Activated CD4-positive, alpha-beta T cell treated with anti-CD3 and anti-CD28 coated beads, Interleukin-2, amount 10 ng/mL, durations not matched to agents 7 days and 5 days (primary cell): Measurements from ENCODE around the gene RBM19. TPM values are rescaled to one million over a fixed set of nuclear protein-coding genes. Genes with fewer than 3 reads are reported as not detected.

Source experiments
- CTCF ChIA-PET: fragments of 350-600 bp; sonication (Branson Sonifier 250); formaldehyde crosslinking; loops from one replicate; lab custom pipeline; 2021; ENCODE audit warnings: antibody characterized with exemption; lab: Charles Lee
- POLR2A ChIA-PET: fragments of 350-600 bp; sonication (Branson Sonifier 250); formaldehyde crosslinking; loops from one replicate; lab custom pipeline; 2021; ENCODE audit warnings: antibody characterized with exemption; lab: Charles Lee
- DNase-seq: peaks from one replicate; pipeline ENCODE4 v3.0.0-alpha.2; 2020
- H3K27ac Mint-ChIP-seq: one replicate; pipeline ENCODE4 v1.8.0; 2021; ENCODE audit warnings: mild to moderate bottlenecking, moderate library complexity, mixed read lengths
- H3K27me3 Mint-ChIP-seq: one replicate; pipeline ENCODE4 v1.8.0; 2021; ENCODE audit warnings: mixed read lengths
- H3K36me3 Mint-ChIP-seq: one replicate; pipeline ENCODE4 v1.8.0; 2021; ENCODE audit warnings: low read depth, mixed read lengths
- H3K4me1 Mint-ChIP-seq: one replicate; pipeline ENCODE4 v1.8.0; 2021; ENCODE audit warnings: mixed read lengths
- H3K4me3 Mint-ChIP-seq: one replicate; pipeline ENCODE4 v1.8.0; 2021; ENCODE audit warnings: mild to moderate bottlenecking, moderate library complexity, mixed read lengths
- H3K9me3 Mint-ChIP-seq: one replicate; pipeline ENCODE4 v1.8.0; 2021; ENCODE audit warnings: mixed read lengths
- total RNA-seq, 2 experiments: library from RNA; stranded (reverse); gene quantifications; one replicate each; pipeline ENCODE4 v1.2.3, GENCODE V29; 2021

RBM19 gene
- total RNA-seq, 2 experiments from 2014 or later = 36.0 to 39.0 TPM

GRCh38 chr12:113842699-113843098, 123.4 kb downstream of the RBM19 start:
- DNase-seq = no peak
- ChIA-PET POLR2A (no interaction called here), CTCF (no interaction called here)
- Mint-ChIP-seq H3K27me3 (no peaks in the 10 kb centered on the region), H3K27ac (no peak overlapping the region), H3K36me3 (no peaks in the 10 kb centered on the region), H3K9me3 (no peaks in the 10 kb centered on the region), H3K4me1 (peaks cover 5% of the 10 kb centered on the region), H3K4me3 (no peak overlapping the region)

- Mint-ChIP-seq H3K4me3 (no peak overlapping the region), H3K27me3 (no peaks in the 10 kb centered on the region), H3K36me3 (no peaks in the 10 kb centered on the region), H3K9me3 (no peaks in the 10 kb centered on the region), H3K4me1 (peaks cover 5% of the 10 kb centered on the region), H3K27ac (no peak overlapping the region)
- CTCF ChIA-PET = no interaction called here
- DNase-seq = no peak
- POLR2A ChIA-PET = no interaction called here
Measured at GRCh38 chr12:113841786-113842185, 124.3 kb downstream of the RBM19 start.

- ChIA-PET CTCF (interaction anchor here (0.9 kb wide), 1 partner anchor 101 kb away, joined by 3 read pairs; no protein-coding TSS in a partner anchor), POLR2A (no interaction called here)
- no peak for DNase-seq
- Mint-ChIP-seq H3K36me3 (no peaks in the 10 kb centered on the region), H3K9me3 (no peaks in the 10 kb centered on the region), H3K4me1 (peaks cover 5% of the 10 kb centered on the region), H3K4me3 (no peak overlapping the region), H3K27ac (peak overlapping the region; percentile 57), H3K27me3 (no peaks in the 10 kb centered on the region)
Measured at GRCh38 chr12:113840401-113841042, 125.6 kb downstream of the RBM19 start.

GRCh38 chr12:113838896-113839295, 127.2 kb downstream of the RBM19 start:
- H3K4me1 Mint-ChIP-seq = peaks cover 5% of the 10 kb centered on the region
- no peaks in the 10 kb centered on the region for H3K27me3 Mint-ChIP-seq
- CTCF ChIA-PET = no interaction called here
- no peak for DNase-seq
- H3K9me3 Mint-ChIP-seq = no peaks in the 10 kb centered on the region
- no peak overlapping the region for H3K4me3 Mint-ChIP-seq
- H3K27ac Mint-ChIP-seq = no peak overlapping the region
- POLR2A ChIA-PET = no interaction called here
- H3K36me3 Mint-ChIP-seq = no peaks in the 10 kb centered on the region

GRCh38 chr12:113837528-113838296, 128.4 kb downstream of the RBM19 start:
- no peak for DNase-seq
- H3K36me3 Mint-ChIP-seq = no peaks in the 10 kb centered on the region
- ChIA-PET POLR2A (no interaction called here), CTCF (interaction anchor here (0.7 to 1.7 kb wide), 2 partner anchors 11 to 16 kb away, joined by 4 read pairs; no protein-coding TSS in a partner anchor)
- H3K9me3 Mint-ChIP-seq = no peaks in the 10 kb centered on the region
- no peaks in the 10 kb centered on the region for H3K27me3 Mint-ChIP-seq
- peaks cover 5% of the 10 kb centered on the region for H3K4me1 Mint-ChIP-seq
- no peak overlapping the region for H3K4me3 Mint-ChIP-seq
- no peak overlapping the region for H3K27ac Mint-ChIP-seq

GRCh38 chr12:113837084-113837483, 129.0 kb downstream of the RBM19 start:
- Mint-ChIP-seq H3K36me3 (no peaks in the 10 kb centered on the region), H3K27me3 (no peaks in the 10 kb centered on the region), H3K9me3 (no peaks in the 10 kb centered on the region), H3K27ac (no peak overlapping the region), H3K4me3 (no peak overlapping the region), H3K4me1 (peaks cover 5% of the 10 kb centered on the region)
- CTCF ChIA-PET = interaction anchor here (0.7 to 1.7 kb wide), 2 partner anchors 11 to 15 kb away, joined by 4 read pairs; no protein-coding TSS in a partner anchor
- POLR2A ChIA-PET = no interaction called here
- DNase-seq = no peak

GRCh38 chr12:113835896-113836295, 130.2 kb downstream of the RBM19 start:
- ChIA-PET CTCF (no interaction called here), POLR2A (no interaction called here)
- no peak for DNase-seq
- peaks cover 5% of the 10 kb centered on the region for H3K4me1 Mint-ChIP-seq
- H3K36me3 Mint-ChIP-seq = no peaks in the 10 kb centered on the region
- H3K4me3 Mint-ChIP-seq = no peak overlapping the region
- H3K27ac Mint-ChIP-seq = no peak overlapping the region
- H3K27me3 Mint-ChIP-seq = no peaks in the 10 kb centered on the region
- no peaks in the 10 kb centered on the region for H3K9me3 Mint-ChIP-seq

GRCh38 chr12:113835433-113835832, 130.7 kb downstream of the RBM19 start:
- Mint-ChIP-seq H3K9me3 (no peaks in the 10 kb centered on the region), H3K36me3 (no peaks in the 10 kb centered on the region), H3K4me3 (no peak overlapping the region), H3K4me1 (peaks cover 5% of the 10 kb centered on the region), H3K27me3 (no peaks in the 10 kb centered on the region), H3K27ac (no peak overlapping the region)
- CTCF ChIA-PET = no interaction called here
- no peak for DNase-seq
- POLR2A ChIA-PET = no interaction called here

- POLR2A ChIA-PET = no interaction called here
- Mint-ChIP-seq H3K36me3 (no peaks in the 10 kb centered on the region), H3K27ac (no peak overlapping the region), H3K4me1 (no peaks in the 10 kb centered on the region), H3K4me3 (no peak overlapping the region), H3K27me3 (no peaks in the 10 kb centered on the region), H3K9me3 (no peaks in the 10 kb centered on the region)
- DNase-seq = no peak
- CTCF ChIA-PET = no interaction called here
Measured at GRCh38 chr12:113833422-113833821, 132.7 kb downstream of the RBM19 start.

- POLR2A ChIA-PET = no interaction called here
- DNase-seq = no peak
- no peak overlapping the region for H3K27ac Mint-ChIP-seq
- no peaks in the 10 kb centered on the region for H3K4me1 Mint-ChIP-seq
- no peaks in the 10 kb centered on the region for H3K36me3 Mint-ChIP-seq
- CTCF ChIA-PET = no interaction called here
- no peaks in the 10 kb centered on the region for H3K27me3 Mint-ChIP-seq
- H3K4me3 Mint-ChIP-seq = no peak overlapping the region
- no peaks in the 10 kb centered on the region for H3K9me3 Mint-ChIP-seq
Measured at GRCh38 chr12:113831476-113831875, 134.6 kb downstream of the RBM19 start.

- no peak overlapping the region for H3K27ac Mint-ChIP-seq
- CTCF ChIA-PET = no interaction called here
- H3K27me3 Mint-ChIP-seq = no peaks in the 10 kb centered on the region
- H3K36me3 Mint-ChIP-seq = no peaks in the 10 kb centered on the region
- no peaks in the 10 kb centered on the region for H3K4me1 Mint-ChIP-seq
- H3K4me3 Mint-ChIP-seq = no peak overlapping the region
- no peak for DNase-seq
- POLR2A ChIA-PET = no interaction called here
- no peaks in the 10 kb centered on the region for H3K9me3 Mint-ChIP-seq
Measured at GRCh38 chr12:113831016-113831415, 135.1 kb downstream of the RBM19 start.

GRCh38 chr12:113829212-113829611, 136.9 kb downstream of the RBM19 start:
- Mint-ChIP-seq H3K9me3 (no peaks in the 10 kb centered on the region), H3K4me1 (no peaks in the 10 kb centered on the region), H3K4me3 (no peak overlapping the region), H3K27me3 (no peaks in the 10 kb centered on the region), H3K27ac (no peak overlapping the region), H3K36me3 (no peaks in the 10 kb centered on the region)
- ChIA-PET CTCF (interaction anchor here (0.5 kb wide), 1 partner anchor 401 kb away, joined by 6 read pairs; no protein-coding TSS in a partner anchor), POLR2A (no interaction called here)
- no peak for DNase-seq

- POLR2A ChIA-PET = no interaction called here
- no peaks in the 10 kb centered on the region for H3K4me1 Mint-ChIP-seq
- H3K9me3 Mint-ChIP-seq = no peaks in the 10 kb centered on the region
- DNase-seq = no peak
- no peaks in the 10 kb centered on the region for H3K27me3 Mint-ChIP-seq
- CTCF ChIA-PET = no interaction called here
- H3K27ac Mint-ChIP-seq = no peak overlapping the region
- no peaks in the 10 kb centered on the region for H3K36me3 Mint-ChIP-seq
- no peak overlapping the region for H3K4me3 Mint-ChIP-seq
Measured at GRCh38 chr12:113827539-113828114, 138.5 kb downstream of the RBM19 start.
